Measurements from ENCODE around the gene MYO5A. TPM values are rescaled to one million over a fixed set of nuclear protein-coding genes. Genes with fewer than 3 reads are reported as not detected.

Gene MYO5A
- total and polyA plus RNA-seq, 2 donors = 8.7 to 10.2 TPM

- H3K4me3 ChIP-seq (ENCODE audit: low read length in 2 of 2) = no peak overlapping the region
Measured at GRCh38 chr15:52408823-52409222, 119.9 kb downstream of the MYO5A start.

GRCh38 chr15:52407374-52407773 lies 121.3 kb downstream of the MYO5A start:
- Histone ChIP-seq H3K27me3 (ENCODE audit: control insufficient read depth in 2 of 2, insufficient read depth in 1 of 2, low read length in 1 of 2) (no peaks in the 10 kb centered on the region), H3K36me3 (ENCODE audit: control insufficient read depth in 2 of 2, insufficient read depth in 2 of 2, low read length in 1 of 2) (no peaks in the 10 kb centered on the region), H3K4me3 (ENCODE audit: low read length in 2 of 2) (no peak overlapping the region), H3K27ac (ENCODE audit: low read depth in 1 of 2, low read length in 1 of 2) (no peak overlapping the region), H3K9me3 (ENCODE audit: control insufficient read depth in 2 of 2, insufficient read depth in 1 of 2, low read length in 1 of 2) (no peaks in the 10 kb centered on the region), H3K4me1 (ENCODE audit: control insufficient read depth in 2 of 2, insufficient read depth in 2 of 2, low read length in 2 of 2) (no peaks in the 10 kb centered on the region)
- no peak for DNase-seq (ENCODE audit: low read depth in 6 of 9, low spot score in 9 of 9)

More at GRCh38 chr15:52408823-52409222, 119.9 kb downstream of the MYO5A start:
- 95% methylated on average over 1 of the region's 1 CpG for WGBS
- no peaks in the 10 kb centered on the region for H3K9me3 ChIP-seq (ENCODE audit: control insufficient read depth in 2 of 2, insufficient read depth in 1 of 2, low read length in 1 of 2)
- H3K27ac ChIP-seq (ENCODE audit: low read depth in 1 of 2, low read length in 1 of 2) = no peak overlapping the region
- no peaks in the 10 kb centered on the region for H3K27me3 ChIP-seq (ENCODE audit: control insufficient read depth in 2 of 2, insufficient read depth in 1 of 2, low read length in 1 of 2)
- H3K4me1 ChIP-seq (ENCODE audit: control insufficient read depth in 2 of 2, insufficient read depth in 2 of 2, low read length in 2 of 2) = no peaks in the 10 kb centered on the region
- H3K36me3 ChIP-seq (ENCODE audit: control insufficient read depth in 2 of 2, insufficient read depth in 2 of 2, low read length in 1 of 2) = no peaks in the 10 kb centered on the region
- DNase-seq (ENCODE audit: low read depth in 6 of 9, low spot score in 9 of 9) = no peak

GRCh38 chr15:52406601-52407000 lies 122.1 kb downstream of the MYO5A start:
- WGBS = 94% methylated on average over 2 of the region's 2 CpGs

GRCh38 chr15:52405856-52406255 lies 122.8 kb downstream of the MYO5A start:
- no peaks in the 10 kb centered on the region for H3K27me3 ChIP-seq (ENCODE audit: control insufficient read depth in 2 of 2, insufficient read depth in 1 of 2, low read length in 1 of 2)
- WGBS = 96% methylated on average over 3 of the region's 3 CpGs
- no peaks in the 10 kb centered on the region for H3K4me1 ChIP-seq (ENCODE audit: control insufficient read depth in 2 of 2, insufficient read depth in 2 of 2, low read length in 2 of 2)
- no peaks in the 10 kb centered on the region for H3K36me3 ChIP-seq (ENCODE audit: control insufficient read depth in 2 of 2, insufficient read depth in 2 of 2, low read length in 1 of 2)
- DNase-seq (ENCODE audit: low read depth in 6 of 9, low spot score in 9 of 9) = no peak
- H3K27ac ChIP-seq (ENCODE audit: low read depth in 1 of 2, low read length in 1 of 2) = no peak overlapping the region
- no peak overlapping the region for H3K4me3 ChIP-seq (ENCODE audit: low read length in 2 of 2)
- H3K9me3 ChIP-seq (ENCODE audit: control insufficient read depth in 2 of 2, insufficient read depth in 1 of 2, low read length in 1 of 2) = no peaks in the 10 kb centered on the region

More at GRCh38 chr15:52406601-52407000, 122.1 kb downstream of the MYO5A start:
- Histone ChIP-seq H3K4me1 (ENCODE audit: control insufficient read depth in 2 of 2, insufficient read depth in 2 of 2, low read length in 2 of 2) (no peaks in the 10 kb centered on the region), H3K9me3 (ENCODE audit: control insufficient read depth in 2 of 2, insufficient read depth in 1 of 2, low read length in 1 of 2) (no peaks in the 10 kb centered on the region), H3K27me3 (ENCODE audit: control insufficient read depth in 2 of 2, insufficient read depth in 1 of 2, low read length in 1 of 2) (no peaks in the 10 kb centered on the region), H3K27ac (ENCODE audit: low read depth in 1 of 2, low read length in 1 of 2) (no peak overlapping the region), H3K4me3 (ENCODE audit: low read length in 2 of 2) (no peak overlapping the region), H3K36me3 (ENCODE audit: control insufficient read depth in 2 of 2, insufficient read depth in 2 of 2, low read length in 1 of 2) (no peaks in the 10 kb centered on the region)
- no peak for DNase-seq (ENCODE audit: low read depth in 6 of 9, low spot score in 9 of 9)

GRCh38 chr15:52397118-52397517 lies 131.6 kb downstream of the MYO5A start:
- H3K27ac ChIP-seq (ENCODE audit: low read depth in 1 of 2, low read length in 1 of 2) = no peak overlapping the region

GRCh38 chr15:52394118-52394517 lies 134.6 kb downstream of the MYO5A start:
- no peaks in the 10 kb centered on the region for H3K9me3 ChIP-seq (ENCODE audit: control insufficient read depth in 2 of 2, insufficient read depth in 1 of 2, low read length in 1 of 2)
- no peak overlapping the region for H3K27ac ChIP-seq (ENCODE audit: low read depth in 1 of 2, low read length in 1 of 2)
- WGBS = 93% methylated on average over 3 of the region's 3 CpGs
- DNase-seq (ENCODE audit: low read depth in 6 of 9, low spot score in 9 of 9) = no peak
- no peak overlapping the region for H3K4me3 ChIP-seq (ENCODE audit: low read length in 2 of 2)
- H3K36me3 ChIP-seq (ENCODE audit: control insufficient read depth in 2 of 2, insufficient read depth in 2 of 2, low read length in 1 of 2) = no peaks in the 10 kb centered on the region
- H3K4me1 ChIP-seq (ENCODE audit: control insufficient read depth in 2 of 2, insufficient read depth in 2 of 2, low read length in 2 of 2) = no peaks in the 10 kb centered on the region
- no peaks in the 10 kb centered on the region for H3K27me3 ChIP-seq (ENCODE audit: control insufficient read depth in 2 of 2, insufficient read depth in 1 of 2, low read length in 1 of 2)

More at GRCh38 chr15:52397118-52397517, 131.6 kb downstream of the MYO5A start:
- Histone ChIP-seq H3K4me1 (ENCODE audit: control insufficient read depth in 2 of 2, insufficient read depth in 2 of 2, low read length in 2 of 2) (no peaks in the 10 kb centered on the region), H3K4me3 (ENCODE audit: low read length in 2 of 2) (no peak overlapping the region), H3K36me3 (ENCODE audit: control insufficient read depth in 2 of 2, insufficient read depth in 2 of 2, low read length in 1 of 2) (no peaks in the 10 kb centered on the region), H3K9me3 (ENCODE audit: control insufficient read depth in 2 of 2, insufficient read depth in 1 of 2, low read length in 1 of 2) (no peaks in the 10 kb centered on the region), H3K27me3 (ENCODE audit: control insufficient read depth in 2 of 2, insufficient read depth in 1 of 2, low read length in 1 of 2) (no peaks in the 10 kb centered on the region)
- DNase-seq (ENCODE audit: low read depth in 6 of 9, low spot score in 9 of 9) = no peak
- WGBS = 96% methylated on average over 5 of the region's 5 CpGs

- no peak overlapping the region for H3K4me3 ChIP-seq (ENCODE audit: low read length in 2 of 2)
- no peak for DNase-seq (ENCODE audit: low read depth in 6 of 9, low spot score in 9 of 9)
- no peak overlapping the region for H3K27ac ChIP-seq (ENCODE audit: low read depth in 1 of 2, low read length in 1 of 2)
- H3K36me3 ChIP-seq (ENCODE audit: control insufficient read depth in 2 of 2, insufficient read depth in 2 of 2, low read length in 1 of 2) = peaks cover 0 to 3% of the 10 kb centered on the region in 2 donors
- WGBS = 97% methylated on average over 6 of the region's 6 CpGs
- H3K4me1 ChIP-seq (ENCODE audit: control insufficient read depth in 2 of 2, insufficient read depth in 2 of 2, low read length in 2 of 2) = no peaks in the 10 kb centered on the region
- no peaks in the 10 kb centered on the region for H3K27me3 ChIP-seq (ENCODE audit: control insufficient read depth in 2 of 2, insufficient read depth in 1 of 2, low read length in 1 of 2)
- H3K9me3 ChIP-seq (ENCODE audit: control insufficient read depth in 2 of 2, insufficient read depth in 1 of 2, low read length in 1 of 2) = no peaks in the 10 kb centered on the region
Measured at GRCh38 chr15:52392008-52392687, 136.5 kb downstream of the MYO5A start.

GRCh38 chr15:52391069-52391468 lies 137.6 kb downstream of the MYO5A start:
- no peak overlapping the region for H3K4me3 ChIP-seq (ENCODE audit: low read length in 2 of 2)
- H3K27ac ChIP-seq (ENCODE audit: low read depth in 1 of 2, low read length in 1 of 2) = no peak overlapping the region
- H3K4me1 ChIP-seq (ENCODE audit: control insufficient read depth in 2 of 2, insufficient read depth in 2 of 2, low read length in 2 of 2) = no peaks in the 10 kb centered on the region
- WGBS = 98% methylated on average over 4 of the region's 4 CpGs
- no peak for DNase-seq (ENCODE audit: low read depth in 6 of 9, low spot score in 9 of 9)
- H3K27me3 ChIP-seq (ENCODE audit: control insufficient read depth in 2 of 2, insufficient read depth in 1 of 2, low read length in 1 of 2) = no peaks in the 10 kb centered on the region
- no peaks in the 10 kb centered on the region for H3K9me3 ChIP-seq (ENCODE audit: control insufficient read depth in 2 of 2, insufficient read depth in 1 of 2, low read length in 1 of 2)
- peaks cover 0 to 5% of the 10 kb centered on the region in 2 donors for H3K36me3 ChIP-seq (ENCODE audit: control insufficient read depth in 2 of 2, insufficient read depth in 2 of 2, low read length in 1 of 2)

- Histone ChIP-seq H3K4me3 (ENCODE audit: low read length in 2 of 2) (no peak overlapping the region), H3K9me3 (ENCODE audit: control insufficient read depth in 2 of 2, insufficient read depth in 1 of 2, low read length in 1 of 2) (no peaks in the 10 kb centered on the region), H3K4me1 (ENCODE audit: control insufficient read depth in 2 of 2, insufficient read depth in 2 of 2, low read length in 2 of 2) (no peaks in the 10 kb centered on the region), H3K36me3 (ENCODE audit: control insufficient read depth in 2 of 2, insufficient read depth in 2 of 2, low read length in 1 of 2) (peaks cover 8 to 23% of the 10 kb centered on the region in 2 donors), H3K27ac (ENCODE audit: low read depth in 1 of 2, low read length in 1 of 2) (no peak overlapping the region), H3K27me3 (ENCODE audit: control insufficient read depth in 2 of 2, insufficient read depth in 1 of 2, low read length in 1 of 2) (no peaks in the 10 kb centered on the region)
- no peak for DNase-seq (ENCODE audit: low read depth in 6 of 9, low spot score in 9 of 9)
Measured at GRCh38 chr15:52385670-52386069, 143.0 kb downstream of the MYO5A start.

Data from thymus (tissue), 11 donors.